ENCODE results near the gene TNF.

- TF ChIP-seq CTCF (IDR thresholded peaks at IDR 0.05) (no peak), ZFX (IDR thresholded peaks at IDR 0.05; ENCODE audit: borderline replicate concordance) (no peak)
Measured at GRCh38 chr6:31579546-31580437, 4.4 kb downstream of the TNF start.
